GM21723 (cell line): ENCODE results near the gene FIBP.

Source experiments
- ATAC-seq: cut with Tn5 transposase; IDR thresholded peaks from one replicate; pipeline ENCODE4 v1.9.1; 2021; ENCODE audit warnings: mild to moderate bottlenecking, moderate library complexity; ENCODE audit not compliant: unreplicated experiment

The FIBP gene

GRCh38 chr11:65891219-65892136 is 3.2 kb upstream of the FIBP start:
- no peak for ATAC-seq

- ATAC-seq: peak; percentile 46
Observed at GRCh38 chr11:65890324-65891218, 2.3 kb upstream of the FIBP start, which contains the start of gene CCDC85B. TSS of gene CCDC85B (plus strand) at chr11:65890673. CDS start at chr11:65890784, 111 bp downstream.

DNA sequence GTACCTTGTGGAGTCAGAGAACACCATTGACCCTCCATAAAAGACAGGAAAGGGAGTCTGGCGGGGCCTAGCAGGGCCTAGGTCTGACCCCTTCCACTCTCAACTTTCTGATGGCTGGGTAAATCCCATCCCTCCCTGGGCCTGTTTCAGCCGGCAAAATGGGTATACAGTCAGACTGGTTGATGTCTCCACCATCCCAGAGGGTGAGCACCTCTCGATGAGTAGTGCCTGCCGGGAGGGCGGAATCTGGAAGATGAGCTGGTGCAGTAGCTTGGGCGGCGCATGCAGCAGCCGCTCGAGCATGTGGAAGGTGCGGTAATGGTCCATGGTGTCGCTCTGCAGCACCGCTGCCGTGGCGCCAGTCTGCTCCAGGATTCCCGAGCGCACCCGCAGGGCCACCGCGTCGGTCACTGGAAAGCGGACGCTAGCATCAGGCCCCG is 528 bp downstream of the FIBP start:
- ATAC-seq: peak; percentile 4

DNA sequence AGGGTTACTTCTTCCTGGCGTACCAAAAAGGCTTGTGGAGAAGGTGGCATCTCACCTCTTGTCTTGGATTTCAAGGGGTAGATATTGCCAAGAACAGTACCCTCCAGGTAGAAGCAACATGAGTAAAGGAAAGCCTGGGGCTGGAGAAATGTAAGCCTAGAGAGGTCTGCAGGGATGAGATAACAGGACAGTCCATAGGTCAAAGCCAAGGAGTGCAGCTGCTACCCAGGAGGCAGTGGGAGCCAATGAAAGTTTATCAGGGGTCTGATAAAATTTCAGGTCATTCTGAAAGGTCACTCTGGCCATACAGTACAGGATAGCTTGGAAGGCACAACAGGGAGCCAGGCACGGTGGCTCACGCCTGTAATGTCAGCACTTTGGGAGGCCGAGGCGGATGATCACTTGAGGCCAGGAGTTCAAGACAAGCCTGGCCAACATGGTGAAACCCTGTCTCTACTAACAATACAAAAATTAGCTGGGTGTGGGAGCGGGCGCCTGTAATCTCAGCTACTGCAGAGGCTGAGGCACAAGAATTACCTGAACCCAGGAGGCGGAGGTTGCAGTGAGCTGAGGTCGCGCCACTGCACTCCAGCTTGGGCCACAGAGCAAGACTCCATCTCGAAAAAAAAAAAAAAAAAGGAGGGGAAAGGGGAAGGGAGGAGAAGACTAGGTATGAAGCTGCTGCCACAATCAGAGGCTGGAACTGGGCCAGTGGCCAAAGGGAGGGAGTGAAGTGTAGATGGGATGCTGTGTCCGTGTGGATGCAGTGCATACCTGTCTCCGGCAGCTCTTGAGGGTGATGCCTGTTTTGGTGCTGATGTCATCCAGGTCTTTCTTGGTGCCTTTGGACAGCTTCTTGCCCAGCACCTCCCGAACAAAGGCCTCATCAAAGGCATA is 1.2 kb downstream of the FIBP start:
- ATAC-seq: no peak

DNA sequence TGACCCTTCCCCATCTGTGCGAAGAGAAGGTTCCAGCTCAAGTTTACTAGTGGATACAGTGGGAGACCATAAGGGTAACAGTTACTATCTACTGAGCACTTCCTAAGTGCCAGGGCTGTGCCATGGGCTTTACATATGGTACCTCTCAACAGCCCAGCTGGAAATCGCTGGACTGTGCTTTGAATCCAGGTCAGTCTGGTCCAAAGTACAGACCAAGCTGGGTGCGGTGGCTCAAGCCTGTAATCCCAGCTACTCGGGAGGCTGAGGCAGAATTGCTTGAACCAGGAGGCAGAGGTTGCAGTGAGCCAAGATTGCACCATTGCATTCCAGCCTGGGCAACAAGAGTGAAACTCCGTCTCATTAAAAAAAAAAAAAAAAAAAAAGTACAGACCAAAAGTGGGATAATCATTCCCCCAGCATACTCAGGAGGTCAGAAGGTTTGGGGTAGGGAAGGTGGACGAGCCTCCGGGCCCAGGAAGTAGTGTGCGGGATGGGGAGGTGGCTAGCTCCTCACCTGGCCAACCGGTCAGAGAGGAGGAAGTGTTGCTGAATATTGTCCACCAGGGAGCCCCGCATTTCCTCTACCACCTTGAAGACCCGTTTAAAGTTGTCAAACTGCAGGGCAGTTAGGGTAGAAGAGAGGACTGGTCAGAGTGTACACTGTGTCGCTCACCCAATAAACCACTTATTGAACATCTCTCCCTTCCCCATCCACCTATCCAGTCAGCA is 2.3 kb downstream of the FIBP start:
- ATAC-seq: no peak

DNA sequence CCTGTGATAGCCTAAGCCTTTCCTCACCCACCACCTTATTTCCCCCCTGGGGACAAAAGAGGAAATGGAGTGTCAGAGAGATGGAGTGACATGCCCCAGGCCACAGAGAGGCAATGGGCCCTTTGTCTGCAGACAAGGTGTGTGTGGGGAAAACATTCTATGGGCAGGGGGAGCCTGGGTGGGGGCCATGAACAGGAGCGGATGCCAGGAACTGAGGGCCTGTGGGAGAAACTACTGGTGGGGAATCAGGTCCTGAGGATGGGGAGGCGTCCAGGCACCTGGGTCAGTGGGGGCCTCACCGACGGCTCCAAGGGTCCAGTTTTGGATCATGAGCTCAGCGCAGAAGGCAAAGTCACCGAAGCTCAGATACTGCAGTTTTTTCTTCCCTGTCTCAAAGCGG is 3.0 kb downstream of the FIBP start:
- ATAC-seq: no peak

- no peak for ATAC-seq
Observed at GRCh38 chr11:65884716-65885092, 3.6 kb downstream of the FIBP start.

- no peak for ATAC-seq
Observed at GRCh38 chr11:65883786-65884715, 4.2 kb downstream of the FIBP start.

GRCh38 chr11:65883058-65883761 is 5.1 kb downstream of the FIBP start:
- no peak for ATAC-seq

DNA sequence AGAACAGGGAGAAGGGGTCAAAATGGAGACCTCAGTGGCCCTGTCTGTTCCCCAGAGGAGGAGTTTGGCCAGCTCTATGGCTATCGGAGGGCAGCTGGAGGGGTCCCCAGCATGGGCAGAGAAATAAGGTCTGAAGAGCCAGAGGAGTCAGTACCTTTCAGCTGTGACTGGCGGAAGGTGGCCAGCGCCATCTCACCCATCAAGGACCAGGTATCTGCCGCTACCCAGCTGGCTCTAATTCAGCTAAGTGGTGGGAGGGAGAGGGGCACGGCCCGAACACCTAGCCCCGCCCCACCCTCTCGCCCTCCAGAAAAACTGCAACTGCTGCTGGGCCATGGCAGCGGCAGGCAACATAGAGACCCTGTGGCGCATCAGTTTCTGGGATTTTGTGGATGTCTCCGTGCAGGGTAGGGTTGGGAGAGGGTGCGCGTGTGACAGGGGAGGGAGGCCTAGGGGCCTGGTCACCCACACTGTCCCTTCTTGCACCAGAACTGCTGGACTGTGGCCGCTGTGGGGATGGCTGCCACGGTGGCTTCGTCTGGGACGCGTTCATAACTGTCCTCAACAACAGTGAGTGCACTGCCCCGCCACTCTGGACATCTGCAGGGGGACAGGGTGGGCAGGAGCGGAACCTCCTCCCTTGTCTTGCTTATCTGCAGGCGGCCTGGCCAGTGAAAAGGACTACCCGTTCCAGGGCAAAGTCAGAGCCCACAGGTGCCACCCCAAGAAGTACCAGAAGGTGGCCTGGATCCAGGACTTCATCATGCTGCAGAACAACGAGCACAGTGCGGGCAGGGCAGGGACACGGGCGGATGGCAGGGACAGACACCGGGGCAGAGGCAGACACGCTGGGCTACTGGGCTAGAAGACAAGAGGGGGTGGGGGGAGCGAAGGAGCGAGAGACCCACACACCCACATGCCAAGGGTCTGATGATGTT is 5.9 kb downstream of the FIBP start:
- no peak for ATAC-seq

GRCh38 chr11:65880844-65881421 is 7.3 kb downstream of the FIBP start:
- no peak for ATAC-seq

DNA sequence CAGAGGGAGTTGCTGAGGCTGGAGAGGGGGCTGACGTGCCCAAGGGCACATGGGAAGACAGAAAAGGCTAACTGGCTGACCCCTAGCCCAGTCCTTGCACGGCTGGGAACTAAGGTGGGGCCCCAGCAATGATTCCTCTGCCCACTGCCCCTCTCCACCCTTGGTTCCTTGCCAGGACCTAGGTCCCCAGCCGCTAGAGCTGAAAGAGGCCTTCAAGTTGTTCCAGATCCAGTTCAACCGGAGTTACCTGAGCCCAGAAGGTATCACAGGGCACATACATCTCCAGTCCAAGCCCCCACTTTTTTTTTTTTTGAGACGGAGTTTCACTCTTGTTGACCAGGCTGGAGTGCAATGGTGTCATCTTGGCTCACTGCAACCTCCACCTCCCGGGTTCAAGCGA is 8.2 kb downstream of the FIBP start:
- no peak for ATAC-seq

GRCh38 chr11:65879617-65880016 is 8.7 kb downstream of the FIBP start, which contains the start of gene CTSW:
TSS of gene CTSW (plus strand) at chr11:65879837. CDS start at chr11:65879855, 18 bp downstream.
- no peak for ATAC-seq

- peak; percentile 70 for ATAC-seq
Observed at GRCh38 chr11:65873318-65874156, 14.7 kb downstream of the FIBP start.

DNA sequence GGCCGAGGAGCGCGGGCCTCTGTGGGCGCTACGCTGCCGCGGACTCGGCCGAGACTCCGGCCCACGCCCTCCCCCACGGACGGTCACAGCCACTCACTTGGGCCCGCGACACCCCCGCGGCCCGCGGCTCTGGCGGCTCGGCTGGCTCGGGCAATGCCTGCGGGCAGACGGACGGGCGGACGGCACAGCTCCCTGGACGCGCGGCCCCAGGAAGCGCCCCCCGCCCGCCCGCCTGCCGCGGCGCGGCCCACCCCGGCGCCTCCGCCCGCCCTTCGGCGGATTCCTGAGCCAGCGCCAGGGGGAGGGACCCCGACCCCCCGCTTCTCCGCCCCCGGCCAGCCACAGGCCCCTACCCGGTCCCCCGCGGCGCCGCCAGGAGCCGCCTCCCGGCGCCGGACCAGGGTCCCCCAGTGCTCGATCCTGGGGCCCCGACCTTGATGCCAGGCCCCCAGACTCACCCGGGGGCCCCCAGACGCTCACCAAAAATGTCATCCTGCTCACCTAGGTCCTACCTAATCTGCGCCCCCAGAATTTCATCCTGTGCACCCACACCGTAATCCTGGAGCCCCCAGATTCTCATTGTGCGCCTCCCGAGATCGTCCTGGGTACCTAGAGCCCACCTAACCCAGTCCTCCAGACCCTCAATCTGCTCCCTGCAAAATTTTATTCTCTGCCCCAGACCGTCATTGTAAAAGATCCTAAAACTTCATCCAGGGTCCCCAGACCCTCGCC is 15.5 kb downstream of the FIBP start, which contains the start of gene EFEMP2:
TSS of gene EFEMP2 (minus strand) at position 215 of the 732 bp plus-strand sequence. CDS start 446 bp downstream, outside the sequence.
- ATAC-seq: no peak
